Measurements from ENCODE around the gene POM121L12. TPM values are rescaled to one million over a fixed set of nuclear protein-coding genes. Genes with fewer than 3 reads are reported as not detected.

Gene POM121L12
- total and polyA plus RNA-seq, 2 experiments from 2014 or later: not detected

DNA sequence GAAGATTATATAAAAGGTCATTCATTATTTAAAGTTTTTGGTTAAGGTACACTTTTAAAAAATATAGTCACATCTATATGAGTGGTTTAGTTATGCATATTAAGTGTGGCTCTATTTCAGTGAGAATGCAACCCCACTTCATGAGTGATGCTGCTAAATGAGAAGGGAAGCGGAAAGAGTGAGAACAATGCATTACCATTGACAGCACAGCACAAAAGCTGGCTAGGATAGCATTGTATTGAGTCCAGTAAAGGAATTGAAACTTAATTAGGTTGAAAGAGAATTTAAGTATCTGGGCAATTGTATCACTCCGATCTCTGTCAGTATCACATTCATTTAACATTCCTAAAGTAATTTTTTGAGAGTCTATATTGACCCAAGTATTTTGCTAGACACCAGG, 13.2 kb downstream of the POM121L12 start:
- Histone ChIP-seq H3K4me3 (no peak overlapping the region), H3K27ac (no peak overlapping the region), H3K27me3 (no peaks in the 10 kb centered on the region), H3K4me1 (ENCODE audit: low read depth) (no peaks in the 10 kb centered on the region), H3K9me3 (ENCODE audit: low read depth) (no peaks in the 10 kb centered on the region), H3K36me3 (no peaks in the 10 kb centered on the region)
- no peak for DNase-seq (ENCODE audit: low read depth in 1 of 2, low spot score in 1 of 2)
- no peak for TF ChIP-seq CTCF (IDR thresholded peaks at IDR 0.05; ENCODE audit: low read depth, low read length)

DNA sequence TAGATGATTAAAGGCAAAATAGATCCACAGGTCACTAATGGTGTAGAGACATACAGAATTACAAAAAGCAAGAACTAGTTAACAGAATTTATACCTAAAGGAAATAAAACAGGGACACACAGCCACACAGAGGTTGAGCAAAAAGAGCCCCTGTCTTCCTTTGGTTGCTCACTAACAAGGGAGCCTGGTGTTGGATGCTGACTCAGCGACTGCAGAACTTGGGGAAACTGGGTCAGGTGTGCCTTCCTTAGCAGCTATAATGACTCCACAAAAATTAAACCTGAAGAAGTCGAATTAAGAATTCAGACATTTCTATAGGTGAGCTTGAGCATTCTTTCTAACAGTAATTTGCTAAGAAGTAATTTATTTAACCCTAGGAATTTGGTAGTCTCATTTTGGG, 15.0 kb downstream of the POM121L12 start:
- TF ChIP-seq CTCF (IDR thresholded peaks at IDR 0.05; ENCODE audit: low read depth, low read length): no peak
- no peaks in the 10 kb centered on the region for H3K27me3 ChIP-seq
- H3K36me3 ChIP-seq: no peaks in the 10 kb centered on the region
- no peaks in the 10 kb centered on the region for H3K9me3 ChIP-seq (ENCODE audit: low read depth)
- DNase-seq (ENCODE audit: low read depth in 1 of 2, low spot score in 1 of 2): no peak
- H3K27ac ChIP-seq: no peak overlapping the region
- no peaks in the 10 kb centered on the region for H3K4me1 ChIP-seq (ENCODE audit: low read depth)
- H3K4me3 ChIP-seq: no peak overlapping the region

DNA sequence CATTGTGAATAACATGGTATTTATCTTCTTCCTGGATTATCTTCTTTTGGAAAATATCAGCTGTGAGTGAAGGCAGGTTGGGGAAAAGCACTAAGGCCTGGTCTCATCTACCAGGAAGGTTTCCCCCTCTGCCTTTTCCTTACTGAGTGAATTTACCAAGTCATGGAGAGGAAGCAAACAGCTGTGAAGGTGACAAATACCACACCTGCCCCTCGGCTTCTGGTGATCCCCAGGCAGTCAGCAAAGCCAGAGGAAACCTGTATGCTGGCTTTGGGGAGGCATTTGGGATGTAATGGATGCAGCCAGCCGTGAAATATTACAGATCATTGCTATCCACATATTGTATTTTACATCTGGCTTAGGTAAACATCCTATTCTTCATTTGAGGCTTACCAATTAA, 24.2 kb downstream of the POM121L12 start:
- Histone ChIP-seq H3K9me3 (ENCODE audit: low read depth) (no peaks in the 10 kb centered on the region), H3K27ac (no peak overlapping the region), H3K36me3 (no peaks in the 10 kb centered on the region), H3K4me3 (no peak overlapping the region), H3K27me3 (no peaks in the 10 kb centered on the region), H3K4me1 (ENCODE audit: low read depth) (no peaks in the 10 kb centered on the region)
- TF ChIP-seq CTCF (IDR thresholded peaks at IDR 0.05; ENCODE audit: low read depth, low read length): no peak
- DNase-seq (ENCODE audit: low read depth in 1 of 2, low spot score in 1 of 2): no peak

- Histone ChIP-seq H3K27me3 (no peaks in the 10 kb centered on the region), H3K36me3 (no peaks in the 10 kb centered on the region), H3K4me3 (no peak overlapping the region), H3K9me3 (ENCODE audit: low read depth) (no peaks in the 10 kb centered on the region), H3K27ac (no peak overlapping the region), H3K4me1 (ENCODE audit: low read depth) (no peaks in the 10 kb centered on the region)
- TF ChIP-seq CTCF (IDR thresholded peaks at IDR 0.05; ENCODE audit: low read depth, low read length): no peak
- no peak for DNase-seq (ENCODE audit: low read depth in 1 of 2, low spot score in 1 of 2)
Measured at GRCh38 chr7:53060066-53060465, 24.6 kb downstream of the POM121L12 start.

GRCh38 chr7:53062796-53063195, 27.4 kb downstream of the POM121L12 start:
- Histone ChIP-seq H3K4me1 (ENCODE audit: low read depth) (no peaks in the 10 kb centered on the region), H3K4me3 (no peak overlapping the region), H3K9me3 (ENCODE audit: low read depth) (no peaks in the 10 kb centered on the region), H3K27ac (no peak overlapping the region), H3K36me3 (no peaks in the 10 kb centered on the region), H3K27me3 (no peaks in the 10 kb centered on the region)
- DNase-seq (ENCODE audit: low read depth in 1 of 2, low spot score in 1 of 2): no peak
- no peak for TF ChIP-seq CTCF (IDR thresholded peaks at IDR 0.05; ENCODE audit: low read depth, low read length)

DNA sequence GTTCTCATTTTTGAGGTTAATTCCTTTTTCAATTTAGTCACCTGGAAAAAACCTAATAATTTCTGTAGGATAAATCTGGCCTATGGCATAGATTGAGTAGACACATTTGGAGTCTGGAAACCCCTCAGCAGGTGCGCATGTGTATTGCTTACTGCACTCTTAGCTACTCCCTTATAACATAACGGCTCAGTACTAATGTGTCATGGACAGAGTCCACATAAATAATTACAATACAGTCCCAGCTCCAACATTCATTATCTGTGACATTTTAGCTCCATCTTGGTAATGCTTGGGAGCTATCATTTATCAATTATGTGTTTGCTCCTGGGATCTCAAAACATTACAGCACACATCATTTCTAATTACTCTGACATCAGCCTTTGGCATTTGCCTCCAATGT, 33.2 kb downstream of the POM121L12 start:
- H3K27me3 ChIP-seq: no peaks in the 10 kb centered on the region

More for the DNA sequence above, 33.2 kb downstream of the POM121L12 start:
- Histone ChIP-seq H3K4me3 (no peak overlapping the region), H3K27ac (no peak overlapping the region), H3K9me3 (ENCODE audit: low read depth) (no peaks in the 10 kb centered on the region), H3K36me3 (no peaks in the 10 kb centered on the region), H3K4me1 (ENCODE audit: low read depth) (no peaks in the 10 kb centered on the region)
- DNase-seq (ENCODE audit: low read depth in 1 of 2, low spot score in 1 of 2): no peak
- TF ChIP-seq CTCF (IDR thresholded peaks at IDR 0.05; ENCODE audit: low read depth, low read length): no peak

Measured in cardiac muscle cell (in vitro differentiated cells and primary cell).